GM23338 (cell line): Measurements from ENCODE around the gene GRK5. TPM values are rescaled to one million over a fixed set of nuclear protein-coding genes. Genes with fewer than 3 reads are reported as not detected.

ENCODE experiments used
- ATAC-seq: fragments of 200-7000 bp; cut with Tn5 transposase; 3 replicates; pipeline ENCODE4 v1.9.1; 2020
- DNase-seq: peaks from one replicate; pipeline ENCODE4 v3.0.0-alpha.2; 2015; ENCODE audit warnings: low spot score
- H2AFZ ChIP-seq: fragments of 200-600 bp; sonication (generic); 2 replicates; pipeline ENCODE4 v1.8.0; 2016; ENCODE audit warnings: antibody characterized with exemption, mild to moderate bottlenecking, moderate library complexity
- H3F3A ChIP-seq: fragments of 200-600 bp; sonication (generic); replicated peaks from 2 replicates; pipeline ENCODE4 v1.8.0; 2017; ENCODE audit warnings: antibody characterized with exemption, mixed run types, low read depth
- H3K27ac ChIP-seq: fragments of 200-600 bp; sonication (generic); 2 replicates; pipeline ENCODE4 v1.6.1; 2016; ENCODE audit warnings: low read depth
- H3K27me3 ChIP-seq: fragments of 200-600 bp; sonication (generic); 2 replicates; pipeline ENCODE4 v1.8.0; 2016; ENCODE audit warnings: mild to moderate bottlenecking, mixed run types, moderate library complexity; ENCODE audit not compliant: insufficient read depth
- H3K36me3 ChIP-seq: fragments of 200-600 bp; sonication (generic); 2 replicates; pipeline ENCODE4 v1.8.0; 2016; ENCODE audit warnings: mild to moderate bottlenecking; ENCODE audit not compliant: insufficient read depth
- H3K4me1 ChIP-seq: fragments of 200-600 bp; sonication (generic); 2 replicates; pipeline ENCODE4 v1.8.0; 2016; ENCODE audit warnings: mild to moderate bottlenecking, moderate library complexity; ENCODE audit not compliant: insufficient read depth
- H3K4me2 ChIP-seq: fragments of 200-600 bp; sonication (generic); 2 replicates; pipeline ENCODE4 v1.7.1; 2017; ENCODE audit warnings: mixed run types
- H3K4me3 ChIP-seq: fragments of 200-600 bp; sonication (generic); 2 replicates; pipeline ENCODE4 v1.6.1; 2016; ENCODE audit warnings: mixed run types
- H3K79me2 ChIP-seq: fragments of 200-600 bp; sonication (generic); replicated peaks from 2 replicates; pipeline ENCODE4 v1.8.0; 2017; ENCODE audit warnings: mild to moderate bottlenecking; ENCODE audit not compliant: insufficient read depth
- H3K9me2 ChIP-seq: fragments of 200-600 bp; sonication (generic); 2 replicates; pipeline ENCODE4 v1.8.0; 2017; ENCODE audit not compliant: insufficient read depth
- H4K20me1 ChIP-seq: fragments of 200-600 bp; sonication (generic); replicated peaks from 2 replicates; pipeline ENCODE4 v1.8.0; 2017; ENCODE audit warnings: mild to moderate bottlenecking; ENCODE audit not compliant: insufficient read depth
- H3K27ac Mint-ChIP-seq: 2 replicates; pipeline ENCODE4 v1.8.0; 2020; ENCODE audit warnings: inconsistent platforms, mild to moderate bottlenecking, moderate library complexity, mixed read lengths
- H3K27me3 Mint-ChIP-seq: 3 replicates; pipeline ENCODE4 v1.8.0; 2022; ENCODE audit warnings: low read depth, mild to moderate bottlenecking, moderate library complexity, mixed read lengths, inconsistent platforms; ENCODE audit not compliant: insufficient read depth, poor library complexity
- H3K36me3 Mint-ChIP-seq: 3 replicates; pipeline ENCODE4 v1.8.0; 2021; ENCODE audit warnings: low read depth, mild to moderate bottlenecking, inconsistent platforms, moderate library complexity, mixed read lengths
- H3K4me1 Mint-ChIP-seq: 3 replicates; pipeline ENCODE4 v1.8.0; 2020; ENCODE audit warnings: mild to moderate bottlenecking, inconsistent platforms, mixed read lengths
- H3K4me3 Mint-ChIP-seq: 3 replicates; pipeline ENCODE4 v1.8.0; 2021; ENCODE audit warnings: moderate library complexity, mild to moderate bottlenecking, inconsistent platforms, mixed read lengths
- H3K9me3 Mint-ChIP-seq: 3 replicates; pipeline ENCODE4 v1.8.0; 2020; ENCODE audit warnings: moderate library complexity, mild to moderate bottlenecking, inconsistent platforms, mixed read lengths
- CREB1 ChIP-seq: fragments of 250-450 bp; sonication (Bioruptor Pico); IDR thresholded peaks from 2 replicates; pipeline ENCODE4 v1.5.0; 2020; ENCODE audit warnings: low read depth, mild to moderate bottlenecking, moderate library complexity
- EZH2 ChIP-seq: fragments of 200-600 bp; sonication (generic); IDR thresholded peaks from one replicate; pipeline ENCODE4 v1.8.0; 2017; ENCODE audit warnings: antibody characterized with exemption, mild to moderate bottlenecking, low read depth; ENCODE audit not compliant: unreplicated experiment
- EZH2phosphoT487 ChIP-seq: fragments of 200-600 bp; sonication (generic); IDR thresholded peaks from one replicate; pipeline ENCODE4 v1.8.1; 2018; ENCODE audit warnings: antibody characterized with exemption; ENCODE audit not compliant: unreplicated experiment
- JUNB ChIP-seq: IDR thresholded peaks from one replicate; pipeline ENCODE4 v1.6.1; 2016; ENCODE audit warnings: antibody characterized with exemption; ENCODE audit not compliant: unreplicated experiment
- STAT1 ChIP-seq: IDR thresholded peaks from one replicate; pipeline ENCODE4 v1.6.1; 2016; ENCODE audit warnings: antibody characterized with exemption; ENCODE audit not compliant: unreplicated experiment
- ZNF114 ChIP-seq: fragments of 250-450 bp; sonication (Bioruptor Pico); IDR thresholded peaks from 2 replicates; pipeline ENCODE4 v1.5.0; 2020; ENCODE audit warnings: mild to moderate bottlenecking, moderate library complexity
- polyA plus RNA-seq: library from polyadenylated mRNA; unstranded; fragments of >200 nt; fragmentation: Nextera tagmentation; extraction: Ambion mirVana; gene quantifications from 2 replicates; pipeline ENCODE4 v1.2.1, GENCODE V29; 2016
- total RNA-seq: library from RNA; depleted of rRNA; stranded (reverse); fragments of >200 nt; shearing (Covaris generic); gene quantifications from 2 replicates; pipeline ENCODE4 v1.2.3, GENCODE V29; 2014
- TF ChIP-seq, protein P1 (sequence below): fragments of 250-450 bp; sonication (Bioruptor Pico); IDR thresholded peaks from 2 replicates; pipeline ENCODE4 v1.5.0; 2020; ENCODE audit warnings: mild to moderate bottlenecking, moderate library complexity

GRK5 gene
- total and polyA plus RNA-seq, 2 experiments from 2014 or later = 0.53 to 2.0 TPM

DNA sequence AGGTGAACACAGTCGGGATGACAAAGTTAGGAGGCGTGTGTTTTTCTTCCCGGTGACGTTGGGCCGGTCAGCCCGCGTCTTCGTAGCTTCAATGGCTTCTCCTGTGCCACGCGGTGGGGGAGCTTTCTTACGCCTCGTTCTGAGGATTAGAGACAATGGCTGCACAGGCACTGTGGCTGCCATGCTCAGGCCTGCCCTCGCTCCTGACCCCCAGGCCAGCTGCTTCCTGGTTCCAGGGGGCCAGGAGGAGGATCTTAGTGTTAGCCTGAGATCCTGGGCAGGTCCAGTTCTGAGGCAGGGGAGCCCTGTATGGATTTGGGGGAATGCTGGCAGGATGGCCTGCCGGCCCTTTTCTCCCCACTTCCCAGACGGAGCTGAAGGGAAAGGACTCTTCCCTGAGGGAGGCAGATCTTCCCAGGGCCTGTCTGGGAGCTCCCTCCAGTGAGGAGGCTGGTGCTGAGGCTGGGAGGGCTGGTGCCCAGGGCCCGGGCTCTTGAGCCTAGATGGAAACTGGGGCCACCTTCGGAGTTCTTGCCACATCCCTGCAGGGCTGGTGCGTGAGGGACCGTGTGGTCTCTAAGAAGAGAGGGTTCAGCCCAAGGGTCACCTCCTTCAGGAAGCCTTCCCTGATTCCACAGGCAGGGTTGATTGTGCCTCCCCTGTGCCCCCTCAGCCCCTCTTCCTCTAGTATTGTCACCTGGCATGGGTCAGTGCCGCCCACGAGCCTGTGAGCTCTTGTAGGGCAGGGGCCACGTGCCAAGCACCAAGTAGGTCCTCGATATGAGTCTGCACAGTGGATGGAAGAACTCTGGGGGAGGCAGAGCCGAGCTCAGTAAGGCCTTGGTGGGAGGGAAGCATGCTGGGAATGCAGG, 101.4 kb downstream of the GRK5 start:
- Mint-ChIP-seq H3K27ac (no peak overlapping the region), H3K4me1 (no peaks in the 10 kb centered on the region), H3K4me3 (no peak overlapping the region), H3K27me3 (peaks cover 6% of the 10 kb centered on the region), H3K9me3 (no peaks in the 10 kb centered on the region), H3K36me3 (no peaks in the 10 kb centered on the region; the same call in 2 of the 3 replicates)
- Histone ChIP-seq H3K9me2 (no peaks in the 10 kb centered on the region), H3K27me3 (no peaks in the 10 kb centered on the region), H3K79me2 (no peaks in the 10 kb centered on the region), H3K4me2 (no peak overlapping the region), H3K4me1 (no peaks in the 10 kb centered on the region), H2AFZ (no peak overlapping the region), H3K27ac (no peak overlapping the region), H3K4me3 (no peak overlapping the region), H3F3A (no peaks in the 10 kb centered on the region), H4K20me1 (no peaks in the 10 kb centered on the region), H3K36me3 (no peaks in the 10 kb centered on the region)
- no peak for TF ChIP-seq STAT1
- TF ChIP-seq, protein P1, sequence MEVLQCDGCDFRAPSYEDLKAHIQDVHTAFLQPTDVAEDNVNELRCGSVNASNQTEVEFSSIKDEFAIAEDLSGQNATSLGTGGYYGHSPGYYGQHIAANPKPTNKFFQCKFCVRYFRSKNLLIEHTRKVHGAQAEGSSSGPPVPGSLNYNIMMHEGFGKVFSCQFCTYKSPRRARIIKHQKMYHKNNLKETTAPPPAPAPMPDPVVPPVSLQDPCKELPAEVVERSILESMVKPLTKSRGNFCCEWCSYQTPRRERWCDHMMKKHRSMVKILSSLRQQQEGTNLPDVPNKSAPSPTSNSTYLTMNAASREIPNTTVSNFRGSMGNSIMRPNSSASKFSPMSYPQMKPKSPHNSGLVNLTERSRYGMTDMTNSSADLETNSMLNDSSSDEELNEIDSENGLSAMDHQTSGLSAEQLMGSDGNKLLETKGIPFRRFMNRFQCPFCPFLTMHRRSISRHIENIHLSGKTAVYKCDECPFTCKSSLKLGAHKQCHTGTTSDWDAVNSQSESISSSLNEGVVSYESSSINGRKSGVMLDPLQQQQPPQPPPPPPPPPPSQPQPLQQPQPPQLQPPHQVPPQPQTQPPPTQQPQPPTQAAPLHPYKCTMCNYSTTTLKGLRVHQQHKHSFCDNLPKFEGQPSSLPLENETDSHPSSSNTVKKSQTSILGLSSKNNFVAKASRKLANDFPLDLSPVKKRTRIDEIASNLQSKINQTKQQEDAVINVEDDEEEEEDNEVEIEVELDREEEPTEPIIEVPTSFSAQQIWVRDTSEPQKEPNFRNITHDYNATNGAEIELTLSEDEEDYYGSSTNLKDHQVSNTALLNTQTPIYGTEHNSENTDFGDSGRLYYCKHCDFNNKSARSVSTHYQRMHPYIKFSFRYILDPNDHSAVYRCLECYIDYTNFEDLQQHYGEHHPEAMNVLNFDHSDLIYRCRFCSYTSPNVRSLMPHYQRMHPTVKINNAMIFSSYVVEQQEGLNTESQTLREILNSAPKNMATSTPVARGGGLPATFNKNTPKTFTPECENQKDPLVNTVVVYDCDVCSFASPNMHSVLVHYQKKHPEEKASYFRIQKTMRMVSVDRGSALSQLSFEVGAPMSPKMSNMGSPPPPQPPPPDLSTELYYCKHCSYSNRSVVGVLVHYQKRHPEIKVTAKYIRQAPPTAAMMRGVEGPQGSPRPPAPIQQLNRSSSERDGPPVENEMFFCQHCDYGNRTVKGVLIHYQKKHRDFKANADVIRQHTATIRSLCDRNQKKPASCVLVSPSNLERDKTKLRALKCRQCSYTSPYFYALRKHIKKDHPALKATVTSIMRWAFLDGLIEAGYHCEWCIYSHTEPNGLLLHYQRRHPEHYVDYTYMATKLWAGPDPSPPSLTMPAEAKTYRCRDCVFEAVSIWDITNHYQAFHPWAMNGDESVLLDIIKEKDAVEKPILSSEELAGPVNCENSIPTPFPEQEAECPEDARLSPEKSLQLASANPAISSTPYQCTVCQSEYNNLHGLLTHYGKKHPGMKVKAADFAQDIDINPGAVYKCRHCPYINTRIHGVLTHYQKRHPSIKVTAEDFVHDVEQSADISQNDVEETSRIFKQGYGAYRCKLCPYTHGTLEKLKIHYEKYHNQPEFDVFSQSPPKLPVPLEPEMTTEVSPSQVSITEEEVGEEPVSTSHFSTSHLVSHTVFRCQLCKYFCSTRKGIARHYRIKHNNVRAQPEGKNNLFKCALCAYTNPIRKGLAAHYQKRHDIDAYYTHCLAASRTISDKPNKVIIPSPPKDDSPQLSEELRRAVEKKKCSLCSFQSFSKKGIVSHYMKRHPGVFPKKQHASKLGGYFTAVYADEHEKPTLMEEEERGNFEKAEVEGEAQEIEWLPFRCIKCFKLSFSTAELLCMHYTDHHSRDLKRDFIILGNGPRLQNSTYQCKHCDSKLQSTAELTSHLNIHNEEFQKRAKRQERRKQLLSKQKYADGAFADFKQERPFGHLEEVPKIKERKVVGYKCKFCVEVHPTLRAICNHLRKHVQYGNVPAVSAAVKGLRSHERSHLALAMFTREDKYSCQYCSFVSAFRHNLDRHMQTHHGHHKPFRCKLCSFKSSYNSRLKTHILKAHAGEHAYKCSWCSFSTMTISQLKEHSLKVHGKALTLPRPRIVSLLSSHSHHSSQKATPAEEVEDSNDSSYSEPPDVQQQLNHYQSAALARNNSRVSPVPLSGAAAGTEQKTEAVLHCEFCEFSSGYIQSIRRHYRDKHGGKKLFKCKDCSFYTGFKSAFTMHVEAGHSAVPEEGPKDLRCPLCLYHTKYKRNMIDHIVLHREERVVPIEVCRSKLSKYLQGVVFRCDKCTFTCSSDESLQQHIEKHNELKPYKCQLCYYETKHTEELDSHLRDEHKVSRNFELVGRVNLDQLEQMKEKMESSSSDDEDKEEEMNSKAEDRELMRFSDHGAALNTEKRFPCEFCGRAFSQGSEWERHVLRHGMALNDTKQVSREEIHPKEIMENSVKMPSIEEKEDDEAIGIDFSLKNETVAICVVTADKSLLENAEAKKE (CRISPR knock-in tag) = no peak
- no peak for TF ChIP-seq JUNB
- TF ChIP-seq ZNF114 (CRISPR knock-in tag) = no peak
- no peak for TF ChIP-seq EZH2
- TF ChIP-seq EZH2phosphoT487 = no peak
- no peak for TF ChIP-seq CREB1 (CRISPR knock-in tag)
- DNase-seq (no peak), ATAC-seq (no peak)
